Measurements from ENCODE around the gene PLXNA4. TPM values are rescaled to one million over a fixed set of nuclear protein-coding genes. Genes with fewer than 3 reads are reported as not detected.

PLXNA4 gene
- total and polyA plus RNA-seq, 2 experiments from 2014 or later, result 0.32 TPM; not detected in 1

- Histone ChIP-seq H3K9ac (no peak overlapping the region), H3K4me1 (ENCODE audit: insufficient read depth) (no peaks in the 10 kb centered on the region), H3K27me3 (replicated peaks; ENCODE audit: insufficient read depth) (0 out of 2 replicates have a peak, but pooled peaks cover 3% of the 10 kb centered on the region), H3K4me3 (no peak overlapping the region), H3K4me2 (ENCODE audit: unreplicated experiment) (no peak overlapping the region), H3K27ac (no peak overlapping the region), H2AFZ (0 out of 2 replicates have a peak overlapping the region, but pooled peaks have one; percentile 43), H3F3A (ENCODE audit: insufficient read depth) (no peaks in the 10 kb centered on the region), H3K9me2 (ENCODE audit: insufficient read depth) (no peaks in the 10 kb centered on the region), H4K20me1 (ENCODE audit: insufficient read depth) (no peaks in the 10 kb centered on the region), H3K9me3 (ENCODE audit: low read depth) (no peaks in the 10 kb centered on the region), H3K36me3 (ENCODE audit: low read depth) (no peaks in the 10 kb centered on the region), H3K79me2 (ENCODE audit: insufficient read depth) (no peaks in the 10 kb centered on the region)
- TF ChIP-seq EZH2phosphoT487 (IDR thresholded peaks at IDR 0.05; ENCODE audit: insufficient read depth, low read depth) (no peak), EZH2 (IDR thresholded peaks at IDR 0.05; ENCODE audit: insufficient read depth, poor library complexity, severe bottlenecking) (no peak)
- no peak for DNase-seq
- WGBS, 2 experiments (ENCODE audit: low coverage in 1 of 2, low lambda C conversion rate in 2 of 2, missing lambda C conversion rate in 2 of 2), result 57 to 60% methylated on average over 4 of the region's 4 CpGs
- in situ Hi-C loops (cut with MboI), result no loop called here
These were observed 146.0 kb downstream of the PLXNA4 start for GRCh38 chr7:132430041-132430855.

- TF ChIP-seq EZH2 (IDR thresholded peaks at IDR 0.05; ENCODE audit: insufficient read depth, poor library complexity, severe bottlenecking), result no peak
- no peak for TF ChIP-seq EZH2phosphoT487 (IDR thresholded peaks at IDR 0.05; ENCODE audit: insufficient read depth, low read depth)
- Histone ChIP-seq H2AFZ (no peak overlapping the region), H3K27me3 (replicated peaks; ENCODE audit: insufficient read depth) (no peaks in the 10 kb centered on the region), H3K9ac (no peak overlapping the region), H3K4me3 (no peak overlapping the region), H3K9me3 (ENCODE audit: low read depth) (no peaks in the 10 kb centered on the region), H3K27ac (no peak overlapping the region), H3K79me2 (ENCODE audit: insufficient read depth) (no peaks in the 10 kb centered on the region), H4K20me1 (ENCODE audit: insufficient read depth) (no peaks in the 10 kb centered on the region), H3K36me3 (ENCODE audit: low read depth) (no peaks in the 10 kb centered on the region), H3K4me2 (ENCODE audit: unreplicated experiment) (no peak overlapping the region), H3K4me1 (ENCODE audit: insufficient read depth) (no peaks in the 10 kb centered on the region), H3K9me2 (ENCODE audit: insufficient read depth) (no peaks in the 10 kb centered on the region), H3F3A (ENCODE audit: insufficient read depth) (no peaks in the 10 kb centered on the region)
- WGBS, 2 experiments (ENCODE audit: low coverage in 1 of 2, low lambda C conversion rate in 2 of 2, missing lambda C conversion rate in 2 of 2), result 68 to 76% methylated on average over 1 of the region's 1 CpG
- in situ Hi-C loops (cut with MboI), result no loop called here
- DNase-seq, result no peak
These were observed 147.1 kb downstream of the PLXNA4 start for GRCh38 chr7:132429181-132429580.

- Histone ChIP-seq H3K27ac (no peak overlapping the region), H3K36me3 (ENCODE audit: low read depth) (no peaks in the 10 kb centered on the region), H4K20me1 (ENCODE audit: insufficient read depth) (no peaks in the 10 kb centered on the region), H3K4me3 (no peak overlapping the region), H3K4me2 (ENCODE audit: unreplicated experiment) (no peak overlapping the region), H3K79me2 (ENCODE audit: insufficient read depth) (no peaks in the 10 kb centered on the region), H3K9ac (no peak overlapping the region), H3K9me3 (ENCODE audit: low read depth) (no peaks in the 10 kb centered on the region), H2AFZ (no peak overlapping the region), H3K27me3 (replicated peaks; ENCODE audit: insufficient read depth) (no peaks in the 10 kb centered on the region), H3F3A (ENCODE audit: insufficient read depth) (no peaks in the 10 kb centered on the region), H3K9me2 (ENCODE audit: insufficient read depth) (no peaks in the 10 kb centered on the region), H3K4me1 (ENCODE audit: insufficient read depth) (no peaks in the 10 kb centered on the region)
- 31 to 35% methylated on average over 12 of the region's 12 CpGs for WGBS, 2 experiments (ENCODE audit: low coverage in 1 of 2, low lambda C conversion rate in 2 of 2, missing lambda C conversion rate in 2 of 2)
- in situ Hi-C loops (cut with MboI), result no loop called here
- no peak for TF ChIP-seq EZH2 (IDR thresholded peaks at IDR 0.05; ENCODE audit: insufficient read depth, poor library complexity, severe bottlenecking)
- no peak for TF ChIP-seq EZH2phosphoT487 (IDR thresholded peaks at IDR 0.05; ENCODE audit: insufficient read depth, low read depth)
- no peak for DNase-seq
These were observed 147.9 kb downstream of the PLXNA4 start for GRCh38 chr7:132428247-132428919.

- Histone ChIP-seq H3K79me2 (ENCODE audit: insufficient read depth) (no peaks in the 10 kb centered on the region), H3K9me3 (ENCODE audit: low read depth) (no peaks in the 10 kb centered on the region), H3K27me3 (replicated peaks; ENCODE audit: insufficient read depth) (no peaks in the 10 kb centered on the region), H3K9ac (no peak overlapping the region), H3K36me3 (ENCODE audit: low read depth) (no peaks in the 10 kb centered on the region), H3K4me2 (ENCODE audit: unreplicated experiment) (no peak overlapping the region), H3F3A (ENCODE audit: insufficient read depth) (no peaks in the 10 kb centered on the region), H2AFZ (no peak overlapping the region), H3K4me3 (no peak overlapping the region), H3K27ac (no peak overlapping the region), H4K20me1 (ENCODE audit: insufficient read depth) (no peaks in the 10 kb centered on the region), H3K4me1 (ENCODE audit: insufficient read depth) (no peaks in the 10 kb centered on the region), H3K9me2 (ENCODE audit: insufficient read depth) (no peaks in the 10 kb centered on the region)
- 68 to 85% methylated on average over 4 of the region's 4 CpGs for WGBS, 2 experiments (ENCODE audit: low coverage in 1 of 2, low lambda C conversion rate in 2 of 2, missing lambda C conversion rate in 2 of 2)
- no peak for DNase-seq
- TF ChIP-seq EZH2phosphoT487 (IDR thresholded peaks at IDR 0.05; ENCODE audit: insufficient read depth, low read depth), result no peak
- no peak for TF ChIP-seq EZH2 (IDR thresholded peaks at IDR 0.05; ENCODE audit: insufficient read depth, poor library complexity, severe bottlenecking)
- in situ Hi-C loops (cut with MboI), result no loop called here
These were observed 150.3 kb downstream of the PLXNA4 start for GRCh38 chr7:132425942-132426341.

All from GM23248 (cell line).